Kidney tubule cell (primary cell): Measurements from ENCODE around the gene DUS3L.

ENCODE experiments used
- DNase-seq: peaks from one replicate; pipeline ENCODE4 v3.0.0-alpha.2; 2018; ENCODE audit warnings: low spot score

The DUS3L gene

DNA sequence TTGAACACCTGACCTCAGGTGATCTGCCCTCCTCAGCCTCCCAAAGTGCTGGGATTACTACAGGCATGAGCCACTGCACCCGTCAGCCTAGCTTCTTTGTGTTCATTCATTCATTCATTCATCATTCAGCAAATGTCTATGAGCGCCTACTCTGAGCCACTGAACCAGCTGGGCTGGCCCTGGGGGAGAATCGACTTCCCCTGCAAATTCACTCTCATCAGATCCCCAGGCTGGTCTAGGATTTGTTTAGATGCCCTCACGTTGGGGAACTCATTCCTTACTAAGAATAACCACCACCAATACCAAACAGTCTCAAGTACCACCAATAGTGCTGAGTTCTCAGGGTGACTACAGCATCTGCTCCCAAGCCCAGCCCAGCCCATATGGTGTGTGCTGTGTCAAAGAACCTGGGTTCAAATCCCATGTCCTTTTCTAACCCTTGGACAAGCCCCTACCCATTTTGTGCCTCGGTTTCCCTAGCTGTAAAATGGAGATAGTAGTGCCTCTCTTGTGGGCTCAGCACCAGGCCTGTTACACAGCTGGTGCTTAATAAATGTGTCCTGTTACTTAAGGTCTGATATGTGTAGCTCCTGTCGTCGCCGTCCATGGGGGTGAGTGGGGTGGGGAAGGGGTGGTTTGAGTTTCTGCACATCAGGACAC lies 30.7 kb upstream of the DUS3L start:
- DNase-seq = no peak

DNA sequence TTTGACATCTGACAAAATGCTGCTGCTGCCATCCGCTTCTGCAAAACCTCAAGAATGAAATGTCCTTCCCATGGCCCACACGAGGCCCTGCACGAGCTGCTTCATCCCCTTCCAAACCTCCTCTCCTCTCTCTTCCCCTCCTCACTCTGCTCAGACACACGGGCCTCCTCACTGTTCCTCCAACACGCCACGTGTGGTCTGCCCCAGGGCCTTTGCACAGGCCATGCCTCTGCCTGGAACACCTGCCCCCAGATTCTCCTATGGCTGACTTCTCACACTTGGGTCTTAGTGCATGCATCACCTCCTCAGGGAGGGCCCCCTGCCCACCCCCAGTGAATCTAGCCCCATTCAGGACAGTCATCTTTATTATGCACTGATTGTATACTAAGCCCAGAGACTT lies 29.8 kb upstream of the DUS3L start:
- DNase-seq = no peak

DNA sequence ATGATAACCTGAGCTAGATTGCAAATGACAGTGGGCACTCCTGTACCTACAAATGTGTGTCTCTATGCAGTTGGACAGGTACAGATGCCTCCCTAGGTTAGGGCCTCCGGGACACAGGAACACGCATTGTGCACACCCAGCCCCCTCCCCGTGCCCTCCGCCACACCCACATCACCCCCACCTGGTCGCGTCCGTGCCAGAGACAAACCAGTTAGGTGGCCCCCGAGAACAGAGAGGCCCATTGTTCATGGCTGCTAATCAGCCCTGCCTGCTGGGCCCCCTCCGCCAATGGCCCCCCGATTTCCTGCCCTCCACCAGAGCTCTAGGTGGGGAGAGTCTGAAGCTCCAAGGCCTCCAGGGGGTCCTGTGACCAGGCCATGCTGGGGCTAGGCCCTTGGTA lies 27.6 kb upstream of the DUS3L start:
- no peak for DNase-seq

DNA sequence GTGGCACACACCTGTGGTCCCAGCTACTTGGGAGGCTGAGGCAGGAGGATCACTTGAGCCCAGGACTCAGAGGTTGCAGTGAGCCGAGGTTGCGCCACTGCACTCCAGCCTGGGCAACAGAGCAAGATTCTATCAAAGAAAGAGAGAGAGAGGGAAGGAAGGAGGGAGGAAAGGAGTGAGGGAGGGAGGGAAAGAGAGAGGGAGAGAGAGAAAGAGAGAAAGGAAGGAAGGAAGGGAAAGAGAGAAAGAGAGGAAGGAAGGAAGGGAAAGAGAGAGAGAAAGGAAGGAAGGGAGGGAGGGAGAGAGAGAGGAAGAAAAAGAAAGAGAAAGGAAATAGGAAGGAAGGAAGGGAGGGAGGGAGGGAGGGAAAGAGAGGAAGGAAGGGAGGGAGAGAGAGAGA lies 26.3 kb upstream of the DUS3L start:
- no peak for DNase-seq

DNA sequence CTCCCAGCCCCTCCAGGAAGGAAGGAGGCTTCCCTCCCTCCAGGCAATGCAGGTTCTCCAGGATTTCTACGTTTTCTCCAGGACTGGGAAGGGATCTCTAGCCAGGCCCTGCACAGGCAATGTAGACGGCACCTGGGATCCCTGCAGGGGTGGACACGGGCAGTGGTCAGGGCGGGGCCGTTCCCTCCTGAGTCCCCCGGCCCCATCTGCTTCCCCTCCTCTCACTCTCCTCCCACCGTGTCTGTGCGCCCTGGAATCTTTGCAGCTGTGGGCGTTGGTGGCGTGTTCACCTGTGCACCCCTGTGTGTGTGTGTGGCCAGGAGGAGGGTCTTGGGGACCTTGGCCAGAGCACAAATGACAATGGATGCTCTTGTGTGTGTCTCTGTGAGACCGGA lies 23.9 kb upstream of the DUS3L start:
- no peak for DNase-seq

DNA sequence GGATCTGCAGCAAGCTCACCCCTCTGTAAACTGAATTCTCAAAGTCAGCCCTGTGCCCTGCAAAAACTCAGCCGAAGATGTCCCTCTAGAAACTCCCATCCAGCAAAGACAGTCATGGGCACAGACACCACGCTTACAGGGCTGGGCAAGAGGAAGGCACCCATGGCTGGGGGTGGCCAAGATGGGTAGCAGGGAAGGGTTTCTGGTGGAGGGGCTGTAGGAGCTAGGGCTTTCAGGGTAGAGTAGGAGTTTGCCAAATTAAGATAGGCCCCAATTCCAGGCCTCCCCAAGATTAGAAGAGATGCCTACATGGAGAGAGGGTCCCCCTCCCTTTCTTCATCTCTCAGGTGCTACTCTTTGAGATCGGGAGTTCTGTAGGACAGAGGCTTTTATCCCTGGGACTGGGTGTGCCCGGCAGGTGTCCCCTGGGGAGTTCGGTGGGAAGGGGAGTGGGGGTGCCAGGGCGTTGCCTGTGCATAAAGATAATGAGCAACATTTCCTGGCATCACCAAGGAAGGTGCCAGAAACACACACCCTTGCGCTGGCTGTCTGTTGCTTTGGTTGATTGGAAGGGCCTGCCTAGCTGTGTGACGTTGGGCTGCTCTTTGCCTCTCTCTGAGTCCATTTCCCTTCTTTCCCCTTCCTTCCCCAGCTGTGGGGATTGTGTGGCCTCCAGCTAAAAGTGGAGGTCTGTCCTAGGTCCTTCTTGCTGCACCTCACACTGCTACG lies 23.3 kb upstream of the DUS3L start:
- DNase-seq = no peak

DNA sequence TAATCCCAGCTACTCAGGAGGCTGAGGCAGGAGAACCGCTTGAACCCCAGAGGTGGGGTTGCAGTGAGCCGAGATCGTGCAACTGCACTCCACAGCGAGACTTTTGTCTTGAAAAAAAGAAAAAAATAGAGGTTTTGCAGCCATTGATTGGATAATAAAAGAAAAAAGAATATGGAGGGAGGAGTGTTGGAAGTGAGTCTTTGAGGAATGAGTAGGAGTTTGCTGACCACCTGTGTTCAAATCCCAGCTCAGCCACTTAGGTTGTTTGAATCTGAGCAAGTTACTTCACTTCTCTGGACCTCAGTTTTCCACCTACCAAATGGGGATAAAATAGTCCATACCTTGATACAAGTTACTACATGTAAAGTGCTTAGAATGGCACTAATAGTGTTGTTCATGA lies 20.2 kb upstream of the DUS3L start:
- DNase-seq = no peak

DNA sequence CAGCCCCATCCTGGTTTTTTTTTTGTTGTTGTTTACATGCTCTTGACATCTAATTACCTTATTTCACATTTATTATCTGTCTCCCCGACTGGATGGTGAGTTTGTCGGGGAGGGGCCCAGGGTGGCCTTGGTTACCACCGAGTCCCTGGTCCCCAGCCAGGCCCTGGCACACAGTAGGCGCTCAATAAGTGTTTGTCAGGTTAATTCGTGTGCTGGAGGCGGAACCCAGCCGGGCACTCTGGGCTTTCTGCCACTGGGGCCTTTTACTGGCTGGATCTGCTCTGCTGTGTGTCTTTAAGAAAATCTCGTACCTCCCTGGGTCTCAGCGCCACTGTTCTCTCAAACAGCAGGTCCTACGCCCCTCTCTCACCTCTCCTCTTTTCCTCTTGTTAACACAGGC lies 18.5 kb upstream of the DUS3L start:
- DNase-seq = no peak

DNA sequence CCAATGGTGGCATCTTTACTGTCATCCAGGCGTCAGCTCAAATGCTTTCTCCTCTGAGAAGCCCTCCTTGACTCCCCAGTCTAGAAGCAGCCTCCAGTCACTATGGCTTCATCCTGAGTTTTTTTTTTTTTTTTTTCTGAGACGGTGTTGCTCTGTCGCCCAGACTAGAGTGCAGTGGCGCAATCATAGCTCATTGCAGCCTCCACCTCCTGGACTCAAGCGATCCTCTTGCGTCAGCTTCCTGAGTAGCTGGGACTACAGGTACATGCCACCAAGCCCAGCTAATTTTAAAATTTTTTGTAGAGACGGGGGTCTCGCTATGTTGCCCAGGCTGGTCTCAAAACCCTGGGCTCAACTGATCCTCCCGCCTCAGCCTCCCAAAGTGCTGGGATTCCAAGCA lies 18.1 kb upstream of the DUS3L start:
- no peak for DNase-seq

DNA sequence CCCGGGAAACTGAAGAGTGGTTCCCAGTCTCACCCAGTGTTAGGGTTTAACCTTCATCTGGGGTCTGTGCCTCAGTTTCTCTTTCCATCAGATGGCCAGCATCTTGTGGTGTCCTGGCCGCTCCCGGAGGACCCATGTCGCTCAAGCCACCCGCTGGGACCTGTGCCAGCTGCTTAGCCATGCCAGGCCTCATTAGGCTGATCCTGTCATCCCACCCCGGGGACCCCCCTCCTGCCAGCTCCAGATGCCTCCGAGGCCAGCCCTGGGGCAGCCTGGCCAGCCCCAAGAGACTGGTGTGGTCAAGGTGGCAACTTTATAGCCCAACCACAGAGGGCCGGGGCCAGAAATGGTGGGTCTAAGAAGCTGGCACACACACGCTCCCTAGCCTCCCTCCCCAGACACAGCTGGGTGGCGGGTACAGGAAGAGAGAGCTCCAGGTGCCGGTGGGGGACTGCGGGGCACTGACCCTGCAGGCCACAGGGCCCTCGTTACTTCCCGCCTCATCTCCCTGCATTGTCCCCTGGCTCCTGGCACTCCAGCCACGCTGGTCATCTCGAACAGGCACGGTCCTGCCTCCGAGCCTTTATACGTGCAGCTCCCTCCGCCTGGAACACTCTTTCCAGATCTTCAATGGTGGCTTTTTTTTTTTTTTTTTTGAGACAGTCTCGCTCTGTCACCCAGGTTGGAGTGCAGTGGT lies 17.3 kb upstream of the DUS3L start:
- DNase-seq = no peak

DNA sequence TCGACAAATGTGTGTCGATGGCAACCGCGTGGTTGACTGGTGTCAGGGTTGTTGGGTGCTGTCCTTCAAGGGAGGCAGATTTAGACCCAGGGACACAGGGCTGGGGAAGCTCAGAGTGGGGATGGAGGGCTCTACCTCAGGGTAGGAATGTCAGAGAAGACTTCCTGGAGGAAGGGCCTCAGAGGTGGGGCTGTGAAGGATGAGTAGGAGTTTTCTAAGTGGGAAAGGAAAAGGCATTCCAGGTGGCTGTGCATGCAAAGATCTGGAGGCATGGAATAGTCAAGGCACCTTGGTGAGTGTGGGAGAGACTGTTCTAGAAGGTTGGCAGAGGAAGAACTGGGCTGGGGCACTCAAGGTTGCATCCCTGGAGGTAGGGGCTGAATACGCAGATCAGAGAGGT lies 15.9 kb upstream of the DUS3L start:
- DNase-seq = no peak

DNA sequence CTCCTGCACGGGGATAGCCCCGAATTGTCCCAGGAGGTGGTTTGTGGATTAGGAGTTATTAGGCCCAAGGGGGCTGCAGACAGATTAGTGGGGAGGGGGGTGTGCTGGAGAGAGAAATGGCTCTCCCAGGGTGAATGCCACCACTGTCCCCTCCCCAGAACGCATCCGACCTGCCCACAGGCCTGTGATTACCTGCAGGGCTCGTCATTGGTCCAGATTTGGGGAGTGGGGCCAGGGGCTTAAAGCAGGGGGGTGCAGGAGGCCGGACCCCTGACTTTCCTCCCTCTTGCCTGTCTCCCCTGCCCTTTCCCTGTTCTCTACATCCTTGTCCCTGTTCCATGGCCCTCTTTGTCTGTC lies 15.1 kb upstream of the DUS3L start:
- no peak for DNase-seq

DNA sequence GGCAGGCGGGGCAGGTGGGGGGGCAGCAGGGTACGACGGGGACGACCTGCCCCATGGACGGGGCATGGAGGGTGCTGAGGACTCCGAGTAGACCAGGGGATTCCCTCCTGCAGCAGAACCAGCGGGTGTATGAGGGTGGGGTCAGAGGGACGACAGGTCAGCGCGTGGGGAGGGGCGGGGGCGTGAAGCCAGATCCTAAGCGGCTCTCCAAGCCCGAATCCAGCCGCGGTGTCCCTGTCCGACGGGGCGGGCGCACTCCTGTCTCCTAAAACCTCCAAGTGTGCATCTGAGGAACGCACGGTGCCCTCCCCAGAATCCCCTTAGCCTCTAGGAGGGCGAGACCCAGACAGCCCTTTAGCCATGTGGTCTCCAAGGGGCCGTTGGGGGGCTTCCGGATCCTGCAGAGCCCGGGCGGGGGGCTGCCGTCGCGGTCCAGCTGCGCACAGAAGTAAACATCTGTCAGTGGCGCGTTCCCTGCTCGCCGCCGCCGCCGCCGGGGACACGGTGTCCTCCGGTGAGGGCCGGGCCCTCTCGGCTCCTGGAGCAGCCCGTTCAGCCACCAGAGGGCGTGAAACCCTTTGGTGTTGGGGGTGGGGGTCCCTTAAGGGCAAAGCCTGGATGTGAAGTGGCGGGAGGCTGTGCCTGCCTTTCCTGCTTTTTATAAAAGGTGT lies 14.6 kb upstream of the DUS3L start:
- peak; percentile 43 for DNase-seq

DNA sequence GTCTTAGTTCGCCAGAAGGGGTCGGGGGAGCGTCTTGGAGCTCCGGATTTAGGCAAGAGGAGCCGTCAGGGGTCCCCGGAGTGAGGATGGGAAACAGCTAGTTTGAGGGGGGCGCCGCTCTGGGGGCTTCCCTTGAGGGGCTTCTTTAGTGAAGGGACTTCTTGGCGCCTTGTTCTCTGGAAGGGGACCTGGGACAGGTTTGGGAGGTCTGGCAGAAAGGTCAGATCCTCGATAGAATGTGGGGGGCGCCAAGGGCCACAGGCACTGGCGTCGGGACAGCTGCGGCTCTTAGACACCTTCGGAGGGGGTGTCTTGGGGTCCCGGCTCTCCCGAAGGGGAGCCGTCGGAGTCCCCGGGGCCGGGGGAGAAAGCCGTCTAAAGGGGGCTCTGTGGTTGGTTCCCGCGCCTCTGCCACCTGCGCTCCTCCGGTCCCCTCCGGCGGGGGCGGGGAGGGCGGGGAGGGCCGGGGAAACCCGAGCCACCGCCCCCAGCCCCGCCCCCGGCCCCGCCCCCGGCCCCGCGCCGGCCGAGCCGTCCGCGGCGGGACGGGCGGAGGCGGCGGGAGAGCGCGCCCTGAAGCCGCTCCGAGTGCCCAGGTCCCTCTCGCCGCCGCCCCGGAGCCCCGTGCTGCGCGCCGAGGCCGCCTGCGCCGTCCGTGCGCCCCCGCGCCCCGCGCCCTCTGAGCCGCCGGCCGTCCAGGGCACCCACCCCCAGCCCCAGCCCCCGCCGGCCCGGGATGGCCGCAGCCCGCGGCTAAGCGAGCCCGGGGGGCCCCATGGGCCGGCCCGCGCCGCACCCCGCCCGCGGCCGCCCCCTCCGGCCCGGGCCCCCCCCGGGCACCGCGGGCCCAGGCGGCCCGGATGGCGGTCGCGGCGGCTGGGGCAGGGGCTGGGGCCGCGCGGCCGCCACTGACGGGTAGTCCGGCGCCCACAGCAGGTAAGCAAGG lies 13.8 kb upstream of the DUS3L start, which contains the start of gene NRTN:
Gene NRTN (plus strand): TSS at position 552 of the 946 bp plus-strand sequence. CDS start 19,099 bp downstream, outside the sequence.
- no peak for DNase-seq

DNA sequence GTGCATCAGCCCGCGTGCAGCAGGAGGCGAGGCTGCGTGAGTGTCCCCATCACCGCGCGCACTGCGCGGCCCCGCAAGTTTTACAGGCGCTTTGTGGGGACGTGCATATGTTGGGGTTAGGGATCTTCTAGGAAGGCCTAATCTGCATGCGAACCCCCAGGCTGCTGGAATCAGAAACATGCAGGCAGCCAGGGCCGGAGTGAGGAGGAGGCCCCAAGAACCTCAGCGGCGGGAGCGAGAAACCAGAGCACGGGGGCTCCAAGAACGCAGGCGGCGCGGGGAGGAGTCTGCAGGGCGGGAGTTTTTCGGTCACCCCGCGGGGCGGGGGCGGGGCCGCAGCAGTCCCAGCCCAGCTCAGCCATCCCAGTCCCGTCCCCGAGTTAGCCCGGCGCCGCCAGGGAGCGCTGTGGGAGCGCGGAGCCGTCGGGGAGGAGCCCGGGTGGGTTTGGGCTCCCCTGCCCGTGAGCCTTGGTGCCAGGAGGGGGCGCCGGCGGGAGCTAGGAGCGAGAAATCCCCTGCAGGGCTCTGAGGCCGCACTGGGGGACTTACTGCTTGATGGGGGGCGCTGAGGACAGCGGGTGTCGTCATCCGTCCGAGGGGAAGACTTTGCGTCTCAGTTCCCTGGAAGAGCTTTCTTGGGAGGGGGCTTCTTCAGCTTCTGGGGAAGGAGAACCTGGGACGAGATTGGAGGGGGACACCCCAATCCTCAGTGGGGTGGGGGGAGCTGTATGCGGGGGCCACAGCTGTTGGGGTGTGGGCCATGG lies 13.0 kb upstream of the DUS3L start:
- peak; percentile 88 for DNase-seq

DNA sequence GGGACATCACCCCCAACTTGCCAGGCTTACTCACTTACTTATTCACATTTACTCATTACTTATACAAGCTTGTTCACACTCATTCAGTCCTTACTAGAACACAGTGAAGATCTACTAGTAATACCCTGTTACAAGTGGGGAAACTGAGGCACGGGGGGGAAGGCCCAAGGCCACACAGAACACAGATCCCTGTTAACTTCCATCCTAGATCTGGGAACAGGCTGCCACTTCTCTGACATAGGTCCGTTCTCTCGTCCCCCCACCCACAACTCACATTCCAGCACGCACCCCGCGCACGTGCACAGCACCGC lies 12.4 kb upstream of the DUS3L start:
- no peak for DNase-seq

DNA sequence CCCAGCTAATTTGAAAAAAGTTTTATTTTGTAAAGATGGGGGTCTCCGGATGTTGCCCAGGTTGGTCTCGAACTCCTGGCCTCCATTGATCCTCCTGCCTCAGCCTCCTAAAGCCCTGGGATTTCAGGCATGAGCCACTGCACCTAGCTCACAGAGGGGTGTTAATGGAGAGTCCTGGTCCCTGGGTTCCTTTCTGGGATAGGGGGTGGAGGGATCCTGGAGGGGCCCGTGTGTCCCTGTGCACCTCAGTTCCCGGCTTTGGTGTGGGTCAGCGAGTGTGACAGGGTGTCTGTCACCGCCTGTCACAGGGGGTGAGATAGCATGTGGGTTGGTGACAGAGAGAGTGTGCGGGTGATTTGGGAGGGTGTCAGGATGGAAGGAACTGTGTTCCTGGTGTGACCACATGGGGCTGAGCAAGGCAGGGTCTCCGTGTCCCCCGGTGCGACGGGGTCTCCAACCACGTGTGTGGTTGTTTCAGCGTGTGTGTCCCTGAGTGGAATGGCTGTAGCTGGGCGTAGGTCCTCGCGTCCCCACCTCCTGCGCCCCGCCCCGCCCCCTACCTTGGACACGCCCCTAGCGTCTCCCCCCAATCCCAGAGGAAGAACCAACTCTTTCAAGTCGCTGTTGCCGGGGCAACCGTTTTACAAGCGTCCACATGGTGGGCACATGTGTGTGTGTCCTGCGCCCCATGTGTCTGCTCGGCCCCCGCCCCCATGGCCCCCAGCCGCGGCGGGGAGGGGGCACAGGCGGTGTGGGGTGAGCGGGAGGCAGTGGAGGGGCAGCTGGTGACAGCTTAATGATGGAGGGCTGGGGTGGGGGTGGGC lies 11.0 kb upstream of the DUS3L start:
- no peak for DNase-seq

DNA sequence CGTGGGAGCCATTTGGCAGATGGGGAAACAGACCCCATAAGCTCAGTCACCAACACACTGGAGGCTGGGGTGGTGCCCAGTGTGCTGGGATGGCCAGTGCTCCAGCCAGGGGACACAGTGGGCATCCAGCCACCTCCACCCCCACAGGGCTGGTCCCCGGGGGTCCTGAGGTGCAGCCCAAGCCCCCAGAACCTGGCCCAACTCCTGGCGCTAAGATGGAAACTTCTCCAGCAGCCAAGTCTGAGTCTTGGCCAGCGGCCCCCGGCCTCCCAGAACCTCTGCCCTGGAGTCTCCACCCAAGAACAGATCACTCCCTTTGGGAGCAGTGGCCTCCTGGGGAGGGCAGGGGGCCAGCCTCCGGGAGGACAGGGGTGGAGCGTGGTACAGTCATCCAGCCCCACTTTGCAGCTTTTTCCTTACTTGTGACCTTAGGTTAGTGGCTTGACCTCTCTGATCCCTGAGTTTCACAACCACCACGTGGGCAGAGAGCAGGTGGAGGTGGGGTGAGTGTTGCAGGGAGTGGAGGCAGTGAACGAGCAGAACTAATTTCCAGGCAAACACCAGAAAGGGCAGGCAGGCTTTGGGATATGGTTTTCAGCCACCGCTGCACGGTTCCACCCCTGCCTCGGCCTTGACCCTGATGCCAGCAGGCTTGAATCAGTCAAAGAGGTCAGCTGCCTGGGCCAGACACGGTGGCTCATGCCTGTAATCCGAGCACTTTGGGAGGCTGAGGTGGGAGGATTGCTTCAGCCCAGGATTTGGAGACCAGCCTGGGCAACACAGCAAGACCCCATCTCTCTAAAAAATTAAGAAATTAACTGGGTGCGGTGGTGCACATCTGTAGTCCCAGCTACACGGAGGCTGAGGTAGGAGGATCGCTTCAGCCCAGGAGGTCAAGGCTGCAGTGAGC lies 9.7 kb upstream of the DUS3L start:
- DNase-seq = no peak
